Measurements from ENCODE around the gene FBXO24. TPM values are rescaled to one million over a fixed set of nuclear protein-coding genes. Genes with fewer than 3 reads are reported as not detected.
"Not testable (repeated sequence)": the region's sequence is repeated elsewhere in the genome, so short reads cannot be mapped to it uniquely, and the experiment has no call there.

The FBXO24 gene
- polyA plus RNA-seq, 2 donors: 0.33 to 0.81 TPM

DNA sequence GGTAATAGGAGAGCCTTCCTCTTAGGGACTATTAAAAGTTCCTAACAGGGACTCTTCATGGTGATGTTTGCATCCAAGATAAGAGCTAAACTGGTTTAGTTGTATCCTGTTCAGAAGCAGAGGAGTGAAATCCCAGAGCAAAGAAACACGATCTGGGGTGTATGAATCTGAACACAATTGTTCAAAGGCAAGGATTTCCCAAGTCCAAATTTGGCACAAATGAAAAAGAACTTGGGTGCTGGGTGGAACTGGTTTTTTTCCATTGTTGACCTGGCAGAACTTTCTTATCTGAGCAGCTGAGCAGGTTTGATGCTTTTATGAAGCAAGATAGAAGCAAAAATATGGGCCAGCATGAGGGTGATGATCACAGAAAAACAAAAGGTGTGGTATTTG, 41.2 kb upstream of the FBXO24 start:
- H3K36me3 ChIP-seq (ENCODE audit: control insufficient read depth in 2 of 2, insufficient read depth in 2 of 2, low read length in 1 of 2): no peaks in the 10 kb centered on the region
- H3K4me1 ChIP-seq (ENCODE audit: control insufficient read depth in 2 of 2, insufficient read depth in 2 of 2, low read length in 1 of 2): peaks cover 0 to 6% of the 10 kb centered on the region in 2 donors
- 9 to 11% methylated on average over 1 of the region's 1 CpG for WGBS, 2 donors
- H3K9me3 ChIP-seq (ENCODE audit: control insufficient read depth in 2 of 2, insufficient read depth in 1 of 2, low read depth in 1 of 2, low read length in 1 of 2): no peaks in the 10 kb centered on the region
- H3K27me3 ChIP-seq (ENCODE audit: control insufficient read depth in 1 of 2, insufficient read depth in 2 of 2, low read length in 2 of 2): no peaks in the 10 kb centered on the region
- H3K27ac ChIP-seq (ENCODE audit: low read depth in 2 of 2, low read length in 1 of 2): peak overlapping the region; percentile 93 to 97
- peak overlapping the region in 1 of 2 donors; percentile 12 for H3K4me3 ChIP-seq (ENCODE audit: low read depth in 1 of 2, low read length in 2 of 2)

DNA sequence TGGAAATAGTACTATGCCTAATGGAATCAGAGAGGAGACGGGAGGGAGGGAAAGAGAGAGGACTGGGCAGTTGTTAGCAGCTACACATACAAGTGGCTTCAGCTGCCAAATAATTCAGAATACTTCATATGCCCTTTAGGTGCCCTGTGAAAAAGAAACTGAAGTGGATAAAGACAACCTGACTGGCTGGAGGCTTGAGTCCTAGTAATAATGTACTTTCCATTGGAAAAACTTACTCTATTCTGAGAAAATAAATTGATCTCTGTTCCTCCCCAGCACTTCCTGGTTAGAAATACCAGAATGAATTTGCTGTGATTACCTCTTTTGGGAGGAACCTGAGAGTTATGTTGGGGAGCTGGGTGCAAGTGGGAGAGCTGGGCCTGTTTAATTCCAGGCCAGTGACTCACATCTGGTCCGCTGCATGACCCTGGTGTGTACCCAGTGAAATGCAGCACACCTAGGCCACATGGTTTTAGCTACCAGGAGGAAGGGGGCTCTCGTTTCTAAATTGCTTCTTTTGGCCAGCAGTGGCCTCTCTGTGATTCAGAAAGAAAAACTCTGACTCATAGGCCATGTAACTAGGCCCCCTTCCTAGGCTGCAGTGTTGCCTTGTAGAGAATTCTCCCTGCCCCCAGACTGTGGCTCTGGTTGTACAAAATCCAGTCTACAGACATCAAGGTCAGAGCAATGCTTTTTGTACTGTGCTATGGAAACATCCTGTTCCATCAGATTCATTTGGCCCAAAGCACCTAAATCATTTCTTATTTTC, 40.6 kb upstream of the FBXO24 start:
- Histone ChIP-seq H3K36me3 (ENCODE audit: control insufficient read depth in 2 of 2, insufficient read depth in 2 of 2, low read length in 1 of 2) (no peaks in the 10 kb centered on the region), H3K4me3 (ENCODE audit: low read depth in 1 of 2, low read length in 2 of 2) (peak overlapping the region in 1 of 2 donors; percentile 12), H3K9me3 (ENCODE audit: control insufficient read depth in 2 of 2, insufficient read depth in 1 of 2, low read depth in 1 of 2, low read length in 1 of 2) (no peaks in the 10 kb centered on the region), H3K27me3 (ENCODE audit: control insufficient read depth in 1 of 2, insufficient read depth in 2 of 2, low read length in 2 of 2) (no peaks in the 10 kb centered on the region), H3K4me1 (ENCODE audit: control insufficient read depth in 2 of 2, insufficient read depth in 2 of 2, low read length in 1 of 2) (peaks cover 0 to 6% of the 10 kb centered on the region in 2 donors), H3K27ac (ENCODE audit: low read depth in 2 of 2, low read length in 1 of 2) (peak overlapping the region; percentile 93 to 97)
- WGBS, 2 donors: 17 to 18% methylated on average over 3 of the region's 3 CpGs

- H3K4me3 ChIP-seq (ENCODE audit: low read depth in 1 of 2, low read length in 2 of 2): no peak overlapping the region
- 30 to 31% methylated on average over 10 of the region's 10 CpGs for WGBS, 2 donors
- no peaks in the 10 kb centered on the region for H3K27me3 ChIP-seq (ENCODE audit: control insufficient read depth in 1 of 2, insufficient read depth in 2 of 2, low read length in 2 of 2)
- peaks cover 0 to 6% of the 10 kb centered on the region in 2 donors for H3K4me1 ChIP-seq (ENCODE audit: control insufficient read depth in 2 of 2, insufficient read depth in 2 of 2, low read length in 1 of 2)
- no peaks in the 10 kb centered on the region for H3K9me3 ChIP-seq (ENCODE audit: control insufficient read depth in 2 of 2, insufficient read depth in 1 of 2, low read depth in 1 of 2, low read length in 1 of 2)
- no peaks in the 10 kb centered on the region for H3K36me3 ChIP-seq (ENCODE audit: control insufficient read depth in 2 of 2, insufficient read depth in 2 of 2, low read length in 1 of 2)
- peak overlapping the region; percentile 93 to 97 for H3K27ac ChIP-seq (ENCODE audit: low read depth in 2 of 2, low read length in 1 of 2)
Observed at GRCh38 chr7:100546129-100546925, 39.8 kb upstream of the FBXO24 start.

- Histone ChIP-seq H3K4me3 (ENCODE audit: low read depth in 1 of 2, low read length in 2 of 2) (no peak overlapping the region), H3K36me3 (ENCODE audit: control insufficient read depth in 2 of 2, insufficient read depth in 2 of 2, low read length in 1 of 2) (no peaks in the 10 kb centered on the region), H3K27me3 (ENCODE audit: control insufficient read depth in 1 of 2, insufficient read depth in 2 of 2, low read length in 2 of 2) (no peaks in the 10 kb centered on the region), H3K4me1 (ENCODE audit: control insufficient read depth in 2 of 2, insufficient read depth in 2 of 2, low read length in 1 of 2) (peaks cover 0 to 6% of the 10 kb centered on the region in 2 donors), H3K9me3 (ENCODE audit: control insufficient read depth in 2 of 2, insufficient read depth in 1 of 2, low read depth in 1 of 2, low read length in 1 of 2) (no peaks in the 10 kb centered on the region), H3K27ac (ENCODE audit: low read depth in 2 of 2, low read length in 1 of 2) (peak overlapping the region; percentile 93 to 97)
- 36 to 46% methylated on average over 9 of the region's 9 CpGs for WGBS, 2 donors
Observed at GRCh38 chr7:100546926-100547800, 39.0 kb upstream of the FBXO24 start.

- 28% methylated on average over 2 of the region's 2 CpGs for WGBS, 2 donors
- H3K4me3 ChIP-seq (ENCODE audit: low read depth in 1 of 2, low read length in 2 of 2): no peak overlapping the region
- peaks cover under 1 to 3% of the 10 kb centered on the region in 2 donors for H3K36me3 ChIP-seq (ENCODE audit: control insufficient read depth in 2 of 2, insufficient read depth in 2 of 2, low read length in 1 of 2)
- H3K27me3 ChIP-seq (ENCODE audit: control insufficient read depth in 1 of 2, insufficient read depth in 2 of 2, low read length in 2 of 2): no peaks in the 10 kb centered on the region
- peaks cover 0 to 6% of the 10 kb centered on the region in 2 donors for H3K4me1 ChIP-seq (ENCODE audit: control insufficient read depth in 2 of 2, insufficient read depth in 2 of 2, low read length in 1 of 2)
- H3K9me3 ChIP-seq (ENCODE audit: control insufficient read depth in 2 of 2, insufficient read depth in 1 of 2, low read depth in 1 of 2, low read length in 1 of 2): no peaks in the 10 kb centered on the region
- H3K27ac ChIP-seq (ENCODE audit: low read depth in 2 of 2, low read length in 1 of 2): peak overlapping the region; percentile 62 to 93
Observed at GRCh38 chr7:100547872-100548271, 38.3 kb upstream of the FBXO24 start.

DNA sequence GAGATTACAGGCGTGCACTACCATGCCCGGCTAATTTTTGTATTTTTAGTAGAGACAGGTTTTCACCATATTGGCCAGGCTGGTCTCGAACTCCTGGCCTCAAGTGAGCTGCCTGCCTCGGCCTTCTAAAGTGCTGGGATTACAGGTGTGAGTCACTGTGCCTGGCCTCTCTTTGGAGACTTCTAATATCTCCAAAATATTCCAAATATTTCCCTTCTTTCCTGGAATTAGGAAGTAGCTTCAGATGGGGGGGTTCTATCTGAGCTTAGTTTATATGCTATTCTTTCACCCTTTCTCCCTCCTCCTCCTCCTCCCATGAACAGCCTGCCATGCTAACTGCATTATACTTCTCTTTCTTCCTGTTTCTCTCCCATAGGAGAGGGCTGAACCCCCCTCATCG, 37.7 kb upstream of the FBXO24 start:
- not testable (repeated sequence) for H3K4me1 ChIP-seq (ENCODE audit: control insufficient read depth in 2 of 2, insufficient read depth in 2 of 2, low read length in 1 of 2)
- peak overlapping the region in 1 of 2 donors; percentile 93 for H3K27ac ChIP-seq (ENCODE audit: low read depth in 2 of 2, low read length in 1 of 2)

GRCh38 chr7:100552532-100552931, 33.6 kb upstream of the FBXO24 start:
- peaks cover 9 to 20% of the 10 kb centered on the region in 2 donors for H3K36me3 ChIP-seq (ENCODE audit: control insufficient read depth in 2 of 2, insufficient read depth in 2 of 2, low read length in 1 of 2)
- WGBS, 2 donors: 97 to 100% methylated on average over 2 of the region's 2 CpGs

More for the DNA sequence above, 37.7 kb upstream of the FBXO24 start:
- 68 to 72% methylated on average over 5 of the region's 5 CpGs for WGBS, 2 donors
- not testable (repeated sequence) for H3K4me3 ChIP-seq (ENCODE audit: low read depth in 1 of 2, low read length in 2 of 2); H3K27me3 ChIP-seq (ENCODE audit: control insufficient read depth in 1 of 2, insufficient read depth in 2 of 2, low read length in 2 of 2); H3K9me3 ChIP-seq (ENCODE audit: control insufficient read depth in 2 of 2, insufficient read depth in 1 of 2, low read depth in 1 of 2, low read length in 1 of 2); H3K36me3 ChIP-seq (ENCODE audit: control insufficient read depth in 2 of 2, insufficient read depth in 2 of 2, low read length in 1 of 2)

DNA sequence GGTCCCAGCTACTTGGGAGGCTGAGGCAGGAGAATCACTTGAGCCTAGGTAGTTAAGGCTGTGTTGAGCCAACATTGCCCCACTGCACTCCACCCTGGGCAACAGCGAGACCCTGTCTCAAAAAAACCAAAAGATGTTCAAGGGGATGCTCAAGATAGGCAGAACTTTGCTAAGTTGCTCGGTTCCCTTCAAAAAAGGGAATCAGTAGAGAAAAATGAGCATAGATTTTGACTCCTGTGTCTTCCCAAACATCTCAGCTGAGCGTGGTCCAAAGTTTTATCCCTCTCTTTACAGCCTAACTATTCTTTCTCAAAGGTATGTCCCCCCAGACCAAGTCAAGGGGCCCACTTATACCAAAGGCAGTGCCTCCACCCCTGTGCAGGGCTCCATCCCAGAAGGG, 33.1 kb upstream of the FBXO24 start:
- peaks cover 9 to 20% of the 10 kb centered on the region in 2 donors for H3K36me3 ChIP-seq (ENCODE audit: control insufficient read depth in 2 of 2, insufficient read depth in 2 of 2, low read length in 1 of 2)
- H3K4me3 ChIP-seq (ENCODE audit: low read depth in 1 of 2, low read length in 2 of 2): no peak overlapping the region
- no peaks in the 10 kb centered on the region for H3K27me3 ChIP-seq (ENCODE audit: control insufficient read depth in 1 of 2, insufficient read depth in 2 of 2, low read length in 2 of 2)
- H3K4me1 ChIP-seq (ENCODE audit: control insufficient read depth in 2 of 2, insufficient read depth in 2 of 2, low read length in 1 of 2): peaks cover 0 to 2% of the 10 kb centered on the region in 2 donors
- no peaks in the 10 kb centered on the region for H3K9me3 ChIP-seq (ENCODE audit: control insufficient read depth in 2 of 2, insufficient read depth in 1 of 2, low read depth in 1 of 2, low read length in 1 of 2)
- WGBS, 2 donors: 97 to 99% methylated on average over 3 of the region's 3 CpGs
- H3K27ac ChIP-seq (ENCODE audit: low read depth in 2 of 2, low read length in 1 of 2): no peak overlapping the region

More at GRCh38 chr7:100552532-100552931, 33.6 kb upstream of the FBXO24 start:
- no peak overlapping the region for H3K27ac ChIP-seq (ENCODE audit: low read depth in 2 of 2, low read length in 1 of 2)
- H3K4me1 ChIP-seq (ENCODE audit: control insufficient read depth in 2 of 2, insufficient read depth in 2 of 2, low read length in 1 of 2): peaks cover under 1 to 2% of the 10 kb centered on the region in 2 donors
- no peak overlapping the region for H3K4me3 ChIP-seq (ENCODE audit: low read depth in 1 of 2, low read length in 2 of 2)
- no peaks in the 10 kb centered on the region for H3K9me3 ChIP-seq (ENCODE audit: control insufficient read depth in 2 of 2, insufficient read depth in 1 of 2, low read depth in 1 of 2, low read length in 1 of 2)
- H3K27me3 ChIP-seq (ENCODE audit: control insufficient read depth in 1 of 2, insufficient read depth in 2 of 2, low read length in 2 of 2): no peaks in the 10 kb centered on the region

DNA sequence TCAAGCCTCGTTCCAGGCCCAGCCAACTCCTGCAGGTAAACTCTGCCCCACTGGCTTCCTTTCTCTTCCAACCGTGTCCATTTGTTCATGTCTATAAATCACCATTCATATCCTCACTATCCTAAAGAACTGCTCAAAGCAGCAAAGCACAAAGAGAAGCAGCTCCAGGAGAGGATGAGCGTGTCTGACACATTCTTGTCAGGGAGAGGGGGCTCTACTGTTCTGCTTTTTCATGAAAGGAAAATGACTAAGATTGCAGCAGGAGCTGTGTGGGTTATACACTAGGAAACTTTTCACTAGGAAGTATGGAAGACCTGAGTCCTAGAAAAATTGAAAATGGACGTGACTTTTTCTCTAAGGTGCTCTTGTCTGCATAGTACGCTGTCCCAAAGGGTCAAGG, 30.4 kb upstream of the FBXO24 start:
- Histone ChIP-seq H3K4me1 (ENCODE audit: control insufficient read depth in 2 of 2, insufficient read depth in 2 of 2, low read length in 1 of 2) (peaks cover 2 to 6% of the 10 kb centered on the region in 2 donors), H3K27me3 (ENCODE audit: control insufficient read depth in 1 of 2, insufficient read depth in 2 of 2, low read length in 2 of 2) (no peaks in the 10 kb centered on the region), H3K9me3 (ENCODE audit: control insufficient read depth in 2 of 2, insufficient read depth in 1 of 2, low read depth in 1 of 2, low read length in 1 of 2) (no peaks in the 10 kb centered on the region), H3K4me3 (ENCODE audit: low read depth in 1 of 2, low read length in 2 of 2) (no peak overlapping the region), H3K36me3 (ENCODE audit: control insufficient read depth in 2 of 2, insufficient read depth in 2 of 2, low read length in 1 of 2) (peaks cover 9 to 20% of the 10 kb centered on the region in 2 donors), H3K27ac (ENCODE audit: low read depth in 2 of 2, low read length in 1 of 2) (peak overlapping the region; percentile 34 to 51)
- WGBS, 2 donors: 82 to 85% methylated on average over 5 of the region's 5 CpGs
